Measurements from ENCODE around the gene TP53RK.

GRCh38 chr20:46677608-46678007 is 11.6 kb downstream of the TP53RK start:
- TF ChIP-seq SPI1 (IDR thresholded peaks at IDR 0.05; ENCODE audit: low read depth, low read length) (no peak), POLR2AphosphoS5 (IDR thresholded peaks at IDR 0.05; ENCODE audit: low read depth, low read length) (no peak), POLR2A (IDR thresholded peaks at IDR 0.05; ENCODE audit: low read depth, low read length) (no peak), TAF1 (IDR thresholded peaks at IDR 0.05; ENCODE audit: low read depth, low read length) (no peak), PAX5 (IDR thresholded peaks at IDR 0.05; ENCODE audit: insufficient read depth, low read length, severe bottlenecking) (no peak), POU2F2 (IDR thresholded peaks at IDR 0.05; ENCODE audit: low read depth, low read length) (no peak)
